Small intestine (tissue), 7 donors: Measurements from ENCODE around the gene CCDC197. TPM values are rescaled to one million over a fixed set of nuclear protein-coding genes. Genes with fewer than 3 reads are reported as not detected.

Experiments used
- DNase-seq, 2 donors: peaks; one replicate each; pipeline versions ENCODE4 v3.0.0 to v3.0.0-alpha.2; 2013
- FAIRE-seq: peaks from 2 replicates; lab custom pipeline; 2012; peaks lifted over from hg19 to GRCh38; lab: Jason Lieb, UNC
- H3K27ac ChIP-seq, 3 donors: one replicate each; pipeline ENCODE4 v1.5.1; 2013; ENCODE audit warnings: low read length in 2 of 3, mild to moderate bottlenecking in 2 of 3, control low read depth in 1 of 3, inconsistent platforms in 1 of 3, low read depth in 1 of 3, moderate library complexity in 1 of 3
- H3K27me3 ChIP-seq, 3 donors: one replicate each; pipeline ENCODE4 v1.6.1; 2013; ENCODE audit warnings: low read length in 3 of 3, inconsistent platforms in 1 of 3; ENCODE audit not compliant: control insufficient read depth in 3 of 3, insufficient read depth in 3 of 3
- H3K36me3 ChIP-seq, 3 donors: one replicate each; pipeline ENCODE4 v1.6.1; 2013; ENCODE audit warnings: low read length in 3 of 3, inconsistent platforms in 1 of 3, low read depth in 1 of 3, mild to moderate bottlenecking in 1 of 3, moderate library complexity in 1 of 3; ENCODE audit not compliant: control insufficient read depth in 3 of 3, insufficient read depth in 2 of 3
- H3K4me1 ChIP-seq, 3 donors: one replicate each; pipeline ENCODE4 v1.6.1; 2013; ENCODE audit warnings: low read length in 2 of 3, inconsistent platforms in 1 of 3, low read depth in 1 of 3, mild to moderate bottlenecking in 1 of 3, moderate library complexity in 1 of 3; ENCODE audit not compliant: control insufficient read depth in 3 of 3, insufficient read depth in 2 of 3
- H3K4me3 ChIP-seq, 3 donors: one replicate each; pipeline ENCODE4 v1.5.1; 2013; ENCODE audit warnings: low read length in 3 of 3, control low read depth in 1 of 3, inconsistent platforms in 1 of 3, low read depth in 1 of 3, mild to moderate bottlenecking in 1 of 3, moderate library complexity in 1 of 3
- H3K9me3 ChIP-seq, 2 donors: one replicate each; pipeline ENCODE4 v1.6.1; 2013; ENCODE audit warnings: low read depth in 1 of 2, low read length in 1 of 2; ENCODE audit not compliant: control insufficient read depth in 2 of 2, insufficient read depth in 1 of 2
- WGBS, 3 donors: extraction: QIAGEN DNeasy Blood & Tissue Kit; methylation state at CpG; one replicate each; pipeline ENCODE4 v1.1.7; 2013; 5-methylcytosine and 5-hydroxymethylcytosine counted together
- polyA plus RNA-seq, 4 donors: library from polyadenylated mRNA; stranded (reverse) in 3 of 4; unstranded in 1 of 4; fragments of 200-250 nt in 3 of 4; fragments of 120-200 nt in 1 of 4; gene quantifications; one replicate each; pipeline versions ENCODE4 v1.2.1 to v1.2.3, GENCODE V29; 2013
- donor health status: healthy with polysubstance abuse.
- donor health status: control.
- donor health status: control.
- donor health status: Bipolar disorder and iron deficiency.
- donor health status: healthy.

The CCDC197 gene
- polyA plus RNA-seq, 4 donors, result not detected

DNA sequence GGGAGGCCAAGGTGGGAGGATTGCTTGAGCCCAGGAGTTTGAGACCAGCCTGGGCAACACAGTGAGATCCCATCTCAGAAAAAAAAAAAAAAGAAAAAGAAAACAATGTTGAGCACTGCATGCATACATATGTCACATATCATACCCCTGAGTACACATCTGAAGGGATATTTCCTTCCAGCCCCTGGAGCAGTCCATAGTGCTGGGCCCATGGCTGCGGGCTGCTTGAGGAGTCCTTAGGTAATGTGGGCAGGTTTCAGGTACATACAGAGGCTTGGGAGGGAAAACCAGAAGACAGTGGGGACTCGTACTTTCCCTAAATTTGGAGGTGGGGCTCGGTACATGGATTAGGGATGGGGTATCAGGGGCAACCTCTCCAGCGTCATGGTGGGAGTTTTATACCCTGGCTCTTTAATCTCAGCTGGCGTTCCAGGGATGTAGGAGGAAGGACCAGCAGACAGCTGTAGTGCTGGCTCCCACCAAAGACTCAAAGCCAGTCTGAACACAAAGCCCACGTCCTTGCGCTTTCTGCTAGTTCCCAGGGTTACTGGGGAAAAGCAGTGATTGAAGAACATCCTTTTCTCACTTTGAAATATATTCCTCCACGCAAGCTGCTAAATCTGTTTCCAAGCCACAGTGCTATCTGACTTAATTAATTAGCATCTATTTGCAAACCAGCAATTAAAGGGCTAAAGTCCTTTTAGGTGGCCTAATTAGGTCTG is 34.2 kb downstream of the CCDC197 start:
- WGBS, 3 donors, result 82 to 89% (median 84%) methylated on average over 8 of the region's 8 CpGs
- DNase-seq, result no peak
- Histone ChIP-seq H3K27me3 (no peaks in the 10 kb centered on the region), H3K4me3 (no peak overlapping the region), H3K4me1 (no peaks in the 10 kb centered on the region), H3K9me3 (peaks cover 0 to 8% of the 10 kb centered on the region in 2 donors), H3K36me3 (no peaks in the 10 kb centered on the region), H3K27ac (no peak overlapping the region)
- FAIRE-seq, result no peak

DNA sequence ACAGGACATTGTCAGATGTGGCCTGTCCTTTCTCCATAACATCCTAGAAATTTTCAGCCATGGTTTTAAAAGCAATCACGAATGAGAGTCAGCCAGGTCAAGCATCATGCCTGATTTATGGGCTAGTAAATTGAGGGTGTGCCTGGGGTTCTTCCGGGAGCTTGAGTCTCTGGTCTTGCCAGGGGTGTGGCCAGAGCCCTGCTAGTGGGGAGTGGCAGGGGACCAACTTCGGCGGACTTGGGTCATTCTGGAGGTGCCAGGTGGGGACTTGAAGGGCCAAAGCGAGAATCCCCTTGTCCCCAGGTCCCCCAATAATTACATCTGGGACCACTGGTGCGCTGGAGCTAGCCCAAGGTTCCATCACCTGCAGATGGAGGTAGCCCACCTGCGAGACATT is 34.8 kb downstream of the CCDC197 start:
- H3K36me3 ChIP-seq, result no peaks in the 10 kb centered on the region
- no peaks in the 10 kb centered on the region for H3K4me1 ChIP-seq
- no peak overlapping the region for H3K4me3 ChIP-seq
- peaks cover 0 to 8% of the 10 kb centered on the region in 2 donors for H3K9me3 ChIP-seq
- H3K27me3 ChIP-seq, result no peaks in the 10 kb centered on the region
- 46 to 68% (median 63%) methylated on average over 7 of the region's 7 CpGs for WGBS, 3 donors
- peak in 1 of 2 donors; percentile 41 for DNase-seq
- no peak overlapping the region for H3K27ac ChIP-seq
- no peak for FAIRE-seq

DNA sequence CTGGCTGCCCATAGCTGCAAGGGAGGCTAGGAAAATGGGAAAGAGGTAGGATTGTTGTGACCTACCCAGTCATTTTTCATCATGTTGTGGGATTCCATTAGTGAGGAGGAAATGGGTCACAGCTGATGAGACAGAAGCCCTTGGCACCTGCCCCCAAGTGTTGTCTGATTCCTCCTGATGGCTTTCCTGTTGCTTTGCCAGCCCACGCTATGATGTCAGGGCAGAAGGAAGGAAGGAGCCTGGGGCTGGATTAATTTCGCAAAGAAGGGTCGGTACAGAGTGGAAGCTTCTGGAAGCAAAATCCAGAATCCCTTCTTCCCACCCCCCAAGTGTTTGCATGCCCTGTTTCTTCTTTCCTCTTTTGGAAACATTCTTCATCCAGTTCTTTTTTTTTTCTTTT is 37.8 kb downstream of the CCDC197 start:
- no peak for DNase-seq
- peaks cover 0 to 8% (median 0%) of the 10 kb centered on the region in 3 donors for H3K36me3 ChIP-seq
- H3K4me1 ChIP-seq, result no peaks in the 10 kb centered on the region
- no peaks in the 10 kb centered on the region for H3K27me3 ChIP-seq
- no peak overlapping the region for H3K4me3 ChIP-seq
- H3K27ac ChIP-seq, result no peak overlapping the region
- 93 to 100% (median 95%) methylated on average over 3 of the region's 3 CpGs for WGBS, 3 donors
- no peak for FAIRE-seq
- H3K9me3 ChIP-seq, result peaks cover 0 to 8% of the 10 kb centered on the region in 2 donors

DNA sequence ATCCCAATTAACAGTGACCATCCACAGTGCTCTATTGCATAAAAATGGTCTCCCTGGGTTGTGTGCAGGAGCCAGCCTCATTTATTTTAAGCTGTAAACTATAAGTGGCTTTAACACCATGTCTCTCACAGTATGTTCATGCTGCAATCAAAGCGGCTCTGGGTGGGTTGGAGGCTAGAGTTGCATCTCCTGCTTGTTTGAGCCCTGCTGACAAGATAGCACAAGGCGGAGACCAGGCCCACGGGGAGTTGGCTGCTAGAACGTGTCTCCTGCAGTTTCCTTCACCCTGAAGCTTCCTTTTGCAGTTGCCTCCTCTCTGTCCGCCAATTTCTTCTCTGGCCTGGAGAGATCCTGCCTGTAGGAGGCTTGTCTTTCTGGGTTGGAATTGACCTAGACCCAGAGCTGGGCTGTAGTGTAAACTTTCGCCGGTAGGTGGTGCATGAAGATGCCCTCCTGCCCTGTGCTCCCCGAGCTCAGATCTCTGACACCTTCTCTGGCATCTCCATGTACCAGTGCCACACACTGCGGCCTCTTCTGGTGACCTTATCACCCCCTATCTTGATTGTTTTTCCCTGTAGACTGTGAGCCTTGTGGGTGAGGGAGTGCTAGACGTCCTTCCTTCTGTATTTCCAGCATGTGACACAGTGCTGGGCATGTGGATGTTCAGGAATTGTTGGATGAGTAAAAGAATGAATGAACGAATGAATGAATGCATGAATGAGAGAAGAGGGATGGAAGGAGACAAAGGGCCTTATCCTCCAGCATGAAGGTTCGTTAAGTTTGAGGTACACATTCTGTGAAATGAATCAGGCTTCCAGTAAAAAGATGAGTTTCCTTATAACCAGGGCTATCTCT is 39.4 kb downstream of the CCDC197 start:
- Histone ChIP-seq H3K9me3 (peaks cover 0 to 8% of the 10 kb centered on the region in 2 donors), H3K4me3 (no peak overlapping the region), H3K36me3 (peaks cover 0 to 10% (median 0%) of the 10 kb centered on the region in 3 donors), H3K27me3 (no peaks in the 10 kb centered on the region), H3K27ac (no peak overlapping the region), H3K4me1 (no peaks in the 10 kb centered on the region)
- DNase-seq (peak; percentile 75 to 78), FAIRE-seq (no peak)
- 25 to 35% (median 25%) methylated on average over 12 of the region's 12 CpGs for WGBS, 3 donors

DNA sequence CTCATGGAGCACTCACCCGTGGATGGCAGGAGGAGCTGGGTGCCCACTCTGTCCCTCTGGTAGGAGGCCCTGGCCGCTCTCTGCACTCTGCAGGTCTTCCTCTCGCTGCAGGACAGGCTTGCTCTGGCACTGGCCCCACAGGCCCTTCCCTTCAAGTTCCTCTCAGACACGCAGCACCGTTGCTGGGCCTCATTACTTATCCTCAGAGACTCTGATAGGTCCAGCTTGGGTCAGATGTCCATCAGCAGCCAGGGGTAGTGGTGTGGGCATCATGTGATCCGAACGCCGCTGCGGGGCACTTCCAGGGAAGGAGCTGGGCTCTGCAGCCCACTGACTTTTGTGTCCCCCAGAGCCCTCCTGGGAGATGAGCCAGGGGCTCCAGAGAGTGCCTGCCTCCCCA is 40.9 kb downstream of the CCDC197 start:
- no peaks in the 10 kb centered on the region for H3K27me3 ChIP-seq
- no peak for DNase-seq
- no peak for FAIRE-seq
- H3K9me3 ChIP-seq, result peaks cover 0 to 8% of the 10 kb centered on the region in 2 donors
- peaks cover 0 to 11% (median 0%) of the 10 kb centered on the region in 3 donors for H3K36me3 ChIP-seq
- 88 to 89% (median 89%) methylated on average over 9 of the region's 9 CpGs for WGBS, 3 donors
- no peaks in the 10 kb centered on the region for H3K4me1 ChIP-seq
- H3K27ac ChIP-seq, result no peak overlapping the region
- no peak overlapping the region for H3K4me3 ChIP-seq

DNA sequence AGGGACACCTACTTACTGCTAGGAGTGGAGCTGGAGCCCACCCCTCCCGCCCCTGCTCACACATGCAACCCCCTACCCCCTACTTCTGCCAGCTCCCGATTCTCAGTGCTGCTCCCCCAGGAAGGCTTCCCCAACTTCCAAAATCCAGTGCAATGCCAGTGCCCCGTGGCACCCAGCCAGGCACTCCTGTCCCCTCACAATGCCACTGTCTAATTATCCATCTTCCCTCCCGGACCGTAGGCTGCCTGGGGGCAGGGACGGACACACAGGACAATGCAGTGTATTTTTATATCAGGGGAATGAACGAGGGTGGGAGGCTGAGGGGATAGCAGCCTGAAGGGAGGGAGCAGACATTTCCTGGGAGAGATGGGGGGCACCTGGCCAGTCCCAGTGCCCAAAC is 41.4 kb downstream of the CCDC197 start:
- FAIRE-seq (no peak), DNase-seq (no peak)
- WGBS, 3 donors, result 83 to 90% (median 86%) methylated on average over 7 of the region's 7 CpGs
- H3K27me3 ChIP-seq, result no peaks in the 10 kb centered on the region
- H3K4me3 ChIP-seq, result no peak overlapping the region
- no peak overlapping the region for H3K27ac ChIP-seq
- H3K36me3 ChIP-seq, result peaks cover 0 to 16% (median 0%) of the 10 kb centered on the region in 3 donors
- H3K9me3 ChIP-seq, result peaks cover 0 to 8% of the 10 kb centered on the region in 2 donors
- H3K4me1 ChIP-seq, result no peaks in the 10 kb centered on the region

DNA sequence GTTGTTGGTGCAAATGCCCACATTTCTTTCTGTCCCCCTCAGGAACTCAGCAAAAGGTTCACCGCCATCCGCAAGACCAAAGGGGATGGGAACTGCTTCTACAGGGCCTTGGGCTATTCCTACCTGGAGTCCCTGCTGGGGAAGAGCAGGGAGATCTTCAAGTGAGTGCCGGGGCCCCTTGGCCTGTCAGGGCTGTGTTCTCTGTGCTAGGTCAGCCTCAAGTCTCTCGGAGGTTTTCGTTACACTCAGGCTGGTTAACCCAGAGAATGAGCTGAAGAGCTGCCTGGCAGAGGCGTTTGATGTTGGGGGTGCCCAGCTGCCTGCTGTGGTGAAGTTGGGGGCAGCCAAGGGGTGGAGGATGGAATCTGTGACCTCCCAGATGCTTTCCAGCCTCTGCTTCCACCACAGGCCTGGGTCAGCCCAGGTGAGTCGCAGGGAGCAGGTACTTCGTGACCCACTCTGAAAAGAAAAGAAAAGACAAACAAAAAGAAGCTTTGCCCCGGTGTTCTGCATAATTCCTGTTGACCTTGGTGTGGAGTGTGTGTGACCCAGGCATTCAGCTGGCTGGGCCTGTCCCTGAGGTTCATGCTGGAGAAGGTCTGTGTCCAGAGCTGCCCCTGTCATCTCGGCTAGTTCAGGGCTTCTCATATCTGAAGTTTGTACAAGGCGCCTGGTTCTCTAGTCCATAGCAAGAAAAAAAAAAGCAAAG is 42.0 kb downstream of the CCDC197 start:
- Histone ChIP-seq H3K9me3 (peaks cover 0 to 8% of the 10 kb centered on the region in 2 donors), H3K4me3 (no peak overlapping the region), H3K36me3 (peaks cover 0 to 21% (median 0%) of the 10 kb centered on the region in 3 donors), H3K4me1 (no peaks in the 10 kb centered on the region), H3K27me3 (no peaks in the 10 kb centered on the region), H3K27ac (no peak overlapping the region)
- no peak for DNase-seq
- no peak for FAIRE-seq
- WGBS, 3 donors, result 88 to 91% (median 88%) methylated on average over 11 of the region's 11 CpGs

DNA sequence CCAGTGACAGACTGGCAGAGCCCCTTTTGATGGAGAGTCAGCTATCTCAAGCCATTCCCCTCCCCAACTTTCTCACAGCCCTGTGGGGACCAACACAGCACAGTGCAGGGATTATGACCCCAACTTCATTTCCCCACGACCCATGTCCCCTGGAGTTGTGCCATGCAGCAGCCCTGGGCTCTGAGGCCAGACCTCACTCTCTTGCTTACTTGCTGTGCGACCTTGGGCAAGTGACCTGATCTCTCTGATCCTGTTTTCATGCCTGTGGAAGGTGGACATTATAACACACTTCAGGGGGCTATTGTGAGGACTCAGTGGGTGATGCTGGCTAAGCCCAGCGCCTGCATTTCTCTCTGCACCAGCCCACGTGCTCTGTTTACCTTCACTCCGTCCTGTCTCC is 43.1 kb downstream of the CCDC197 start:
- no peaks in the 10 kb centered on the region for H3K27me3 ChIP-seq
- H3K27ac ChIP-seq, result no peak overlapping the region
- no peak overlapping the region for H3K4me3 ChIP-seq
- no peaks in the 10 kb centered on the region for H3K4me1 ChIP-seq
- DNase-seq (no peak), FAIRE-seq (no peak)
- WGBS, 3 donors, result 79 to 87% (median 81%) methylated on average over 5 of the region's 5 CpGs
- H3K9me3 ChIP-seq, result no peaks in the 10 kb centered on the region
- H3K36me3 ChIP-seq, result peaks cover 0 to 28% (median 3%) of the 10 kb centered on the region in 3 donors
